DOHH2 (cell line): ENCODE data around the gene GPR107.

Experiments
- H3F3A ChIP-seq: fragments of 200-600 bp; sonication (generic), shearing (Covaris generic); 2 replicates; pipeline ENCODE4 v1.6.0; 2016; ENCODE audit warnings: antibody characterized with exemption, mild to moderate bottlenecking; ENCODE audit not compliant: control insufficient read depth, insufficient read depth
- H3K27ac ChIP-seq: fragments of 200-600 bp; sonication (generic); 2 replicates; pipeline ENCODE4 v1.5.1; 2014; ENCODE audit warnings: low read depth, mild to moderate bottlenecking, low read length, moderate library complexity
- H3K27me3 ChIP-seq: fragments of 200-600 bp; sonication (generic); 2 replicates; pipeline ENCODE4 v1.6.1; 2014; ENCODE audit warnings: mild to moderate bottlenecking, low read length, mixed read lengths; ENCODE audit not compliant: control insufficient read depth
- H3K36me3 ChIP-seq: fragments of 200-600 bp; sonication (generic); 2 replicates; pipeline ENCODE4 v1.6.1; 2014; ENCODE audit warnings: mild to moderate bottlenecking, low read length, moderate library complexity, mixed read lengths; ENCODE audit not compliant: control insufficient read depth
- H3K4me1 ChIP-seq: fragments of 200-600 bp; sonication (generic); 2 replicates; pipeline ENCODE4 v1.6.1; 2014; ENCODE audit warnings: mild to moderate bottlenecking, low read length, mixed read lengths; ENCODE audit not compliant: control insufficient read depth
- H3K4me2 ChIP-seq: fragments of 200-600 bp; sonication (generic); 2 replicates; pipeline ENCODE4 v1.6.0; 2014; ENCODE audit warnings: mild to moderate bottlenecking, low read length, moderate library complexity
- H3K4me3 ChIP-seq: fragments of 200-600 bp; sonication (generic); 2 replicates; pipeline ENCODE4 v1.5.1; 2014; ENCODE audit warnings: mild to moderate bottlenecking, low read length, mixed read lengths
- H3K79me2 ChIP-seq: fragments of 200-600 bp; sonication (generic); 2 replicates; pipeline ENCODE4 v1.6.1; 2014; ENCODE audit warnings: mild to moderate bottlenecking, low read length, mixed read lengths; ENCODE audit not compliant: control insufficient read depth
- H3K9me2 ChIP-seq: fragments of 200-600 bp; sonication (generic); replicated peaks from 2 replicates; pipeline ENCODE4 v1.6.1; 2014; ENCODE audit warnings: mild to moderate bottlenecking, low read length, mixed read lengths; ENCODE audit not compliant: control insufficient read depth
- H3K9me3 ChIP-seq: fragments of 200-600 bp; sonication (generic); 2 replicates; pipeline ENCODE4 v1.6.1; 2014; ENCODE audit warnings: antibody characterized with exemption, low read length, mixed read lengths; ENCODE audit not compliant: control insufficient read depth, insufficient read depth
- H4K20me1 ChIP-seq: fragments of 200-600 bp; sonication (generic); 2 replicates; pipeline ENCODE4 v1.6.0; 2014; ENCODE audit warnings: low read depth, mild to moderate bottlenecking, antibody characterized with exemption, low read length, moderate library complexity; ENCODE audit not compliant: control insufficient read depth, insufficient read depth
- CTCF ChIP-seq: fragments of 200-600 bp; sonication (generic); IDR thresholded peaks from one replicate; pipeline ENCODE4 v1.5.1; 2014; ENCODE audit warnings: antibody characterized with exemption, mild to moderate bottlenecking, low read depth, low read length; ENCODE audit not compliant: poor library complexity, severe bottlenecking
- EZH2phosphoT487 ChIP-seq: fragments of 200-600 bp; sonication (generic); IDR thresholded peaks from 2 replicates; pipeline ENCODE4 v1.6.1; 2017; ENCODE audit warnings: borderline replicate concordance, mild to moderate bottlenecking, antibody characterized with exemption, low read length, moderate library complexity, mixed read lengths

The GPR107 gene

GRCh38 chr9:130030651-130031127 lies 23.0 kb upstream of the GPR107 start:
- peaks cover 99% of the 10 kb centered on the region for H3K4me1 ChIP-seq
- H3F3A ChIP-seq: peaks cover 10% of the 10 kb centered on the region
- no peak for TF ChIP-seq EZH2phosphoT487
- TF ChIP-seq CTCF: no peak
- no peaks in the 10 kb centered on the region for H3K27me3 ChIP-seq
- peaks cover 100% of the 10 kb centered on the region for H3K79me2 ChIP-seq
- peaks cover 29% of the 10 kb centered on the region for H3K36me3 ChIP-seq
- no peak overlapping the region for H3K27ac ChIP-seq
- no peak overlapping the region for H3K4me3 ChIP-seq
- H4K20me1 ChIP-seq: peaks cover 64% of the 10 kb centered on the region
- no peaks in the 10 kb centered on the region for H3K9me3 ChIP-seq
- no peaks in the 10 kb centered on the region for H3K9me2 ChIP-seq
- peak overlapping the region; percentile 41 for H3K4me2 ChIP-seq

GRCh38 chr9:130034570-130034969 lies 19.1 kb upstream of the GPR107 start:
- peaks cover 93% of the 10 kb centered on the region for H3K4me1 ChIP-seq
- TF ChIP-seq CTCF (no peak), EZH2phosphoT487 (no peak)
- peaks cover 96% of the 10 kb centered on the region for H3K79me2 ChIP-seq
- H3K9me2 ChIP-seq: no peaks in the 10 kb centered on the region
- no peaks in the 10 kb centered on the region for H3K27me3 ChIP-seq
- peaks cover 19% of the 10 kb centered on the region for H3F3A ChIP-seq
- H3K36me3 ChIP-seq: peaks cover 20% of the 10 kb centered on the region
- H4K20me1 ChIP-seq: peaks cover 35% of the 10 kb centered on the region
- H3K9me3 ChIP-seq: no peaks in the 10 kb centered on the region
- peak overlapping the region; percentile 20 for H3K27ac ChIP-seq
- peak overlapping the region; percentile 23 for H3K4me2 ChIP-seq
- peak overlapping the region; percentile 15; the same call in 1 of the 2 replicates for H3K4me3 ChIP-seq

GRCh38 chr9:130036099-130036498 lies 17.6 kb upstream of the GPR107 start:
- peak overlapping the region; percentile 55 for H3K4me2 ChIP-seq
- TF ChIP-seq EZH2phosphoT487 (no peak), CTCF (no peak)

More at GRCh38 chr9:130036099-130036498, 17.6 kb upstream of the GPR107 start:
- Histone ChIP-seq H3K4me3 (peak overlapping the region; percentile 28), H3K79me2 (peaks cover 95% of the 10 kb centered on the region), H4K20me1 (peaks cover 27% of the 10 kb centered on the region), H3K9me3 (no peaks in the 10 kb centered on the region), H3K9me2 (no peaks in the 10 kb centered on the region), H3K27me3 (no peaks in the 10 kb centered on the region), H3K4me1 (peaks cover 87% of the 10 kb centered on the region), H3K27ac (peak overlapping the region; percentile 12; the same call in 1 of the 2 replicates), H3K36me3 (peaks cover 21% of the 10 kb centered on the region), H3F3A (peaks cover 31% of the 10 kb centered on the region)
